Esophagus squamous epithelium (tissue), 5 donors: Measurements from ENCODE around the gene DDAH1. TPM values are rescaled to one million over a fixed set of nuclear protein-coding genes. Genes with fewer than 3 reads are reported as not detected.

Experiments
- DNase-seq: peaks from one replicate; lab custom pipeline; 2025; lab: John Stamatoyannopoulos, UW
- H3K27ac ChIP-seq, 4 donors: fragments of 200-600 bp; sonication (generic); one replicate each; pipeline ENCODE4 v1.5.1; 2016 to 2019; ENCODE audit warnings: mild to moderate bottlenecking in 1 of 4
- H3K27me3 ChIP-seq, 4 donors: fragments of 200-600 bp; sonication (generic); 1 replicate in 3 of 4; 2 replicates in 1 of 4; pipeline versions ENCODE4 v1.5.1 to v1.6.0; 2017 to 2021; ENCODE audit warnings: antibody characterized with exemption in 1 of 4
- H3K36me3 ChIP-seq, 3 donors: fragments of 200-600 bp; sonication (generic); one replicate each; pipeline ENCODE4 v1.5.1; 2016 to 2019
- H3K4me1 ChIP-seq, 3 donors: fragments of 200-600 bp; sonication (generic); one replicate each; pipeline ENCODE4 v1.5.1; 2017 to 2019
- H3K4me3 ChIP-seq, 4 donors: fragments of 200-600 bp; sonication (generic); 1 replicate in 3 of 4; 2 replicates in 1 of 4; pipeline ENCODE4 v1.5.1; 2016 to 2019; ENCODE audit warnings: mild to moderate bottlenecking in 2 of 4, moderate library complexity in 1 of 4
- H3K9me3 ChIP-seq, 3 donors: fragments of 200-600 bp; sonication (generic); one replicate each; pipeline ENCODE4 v1.5.1; 2016 to 2019
- CTCF ChIP-seq, 6 experiments: fragments of 450-650 bp in 4 of 6; fragments of 200-600 bp in 2 of 6; sonication (generic) in 2 of 6; IDR thresholded peaks; one replicate each; pipeline ENCODE4 v1.5.1; 2016 to 2019; ENCODE audit warnings: antibody characterized with exemption in 6 of 6, mild to moderate bottlenecking in 4 of 6, moderate library complexity in 4 of 6
- POLR2A ChIP-seq, 4 donors: fragments of 450-650 bp; IDR thresholded peaks; one replicate each; pipeline ENCODE4 v1.6.1; 2017; ENCODE audit warnings: antibody characterized with exemption in 4 of 4, mild to moderate bottlenecking in 4 of 4, moderate library complexity in 3 of 4
- WGBS, 2 donors: methylation state at CpG; one replicate each; pipeline ENCODE4 v1.1.5; 2018; 5-methylcytosine and 5-hydroxymethylcytosine counted together
- intact Hi-C: fragments of 100-400 bp; cut with DNase I; formaldehyde crosslinking; loops from one replicate; pipeline ENCODE4 v1.15.0; 2022
- total RNA-seq, 4 donors: library from RNA; depleted of rRNA; stranded (reverse); fragments of >200 nt; gene quantifications; one replicate each; pipeline ENCODE4 v1.1.0, GENCODE V29; 2016
- donor health status: DM: yes; HTN: yes; CAD: no.

The DDAH1 gene
- total RNA-seq, 4 donors from 2014 or later = 6.1 to 13.8 (median 11.5) TPM

- Histone ChIP-seq H3K27ac (peak overlapping the region in 2 of 4 donors; percentile 56 to 70), H3K36me3 (no peaks in the 10 kb centered on the region), H3K4me1 (peaks cover 3 to 64% (median 15%) of the 10 kb centered on the region in 3 donors), H3K4me3 (no peak overlapping the region), H3K27me3 (peaks cover 0 to 14% (median 0%) of the 10 kb centered on the region in 4 donors), H3K9me3 (no peaks in the 10 kb centered on the region)
- TF ChIP-seq CTCF (IDR thresholded peaks at IDR 0.05) (no peak), POLR2A (IDR thresholded peaks at IDR 0.05) (no peak)
- no peak for DNase-seq
- WGBS, 2 donors = 24 to 51% methylated on average over 5 of the region's 5 CpGs
- intact Hi-C loops = no loop called here
These were observed 3.6 kb downstream of the DDAH1 start for GRCh38 chr1:85461216-85461918.

DNA sequence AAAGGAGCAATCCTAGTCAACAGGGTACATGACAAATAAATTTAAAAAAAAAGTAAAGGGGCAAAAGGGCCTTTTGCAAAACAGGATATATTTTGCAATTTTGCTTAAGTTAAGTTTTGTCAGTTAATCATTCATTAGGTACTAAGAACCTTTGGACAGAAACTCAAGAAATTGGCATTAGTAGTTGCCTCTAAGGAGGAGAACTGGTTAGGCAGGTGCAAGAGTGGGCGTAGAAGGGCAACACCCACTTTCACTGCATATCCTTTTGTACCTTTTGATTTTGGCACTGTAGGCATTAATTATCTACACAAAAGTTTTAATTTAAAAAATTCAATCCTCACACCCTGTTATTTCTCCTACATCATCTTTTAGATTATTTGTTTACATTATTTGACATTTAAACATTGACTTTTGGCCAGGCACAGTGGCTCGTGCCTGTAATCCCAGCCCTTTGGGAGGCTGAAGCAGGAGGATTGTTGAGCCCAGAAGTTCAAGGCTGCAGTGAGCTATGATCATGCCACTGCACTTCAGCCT, 4.3 kb downstream of the DDAH1 start:
- Histone ChIP-seq H3K4me1 (peaks cover 3 to 61% (median 14%) of the 10 kb centered on the region in 3 donors), H3K27ac (peak overlapping the region in 3 of 4 donors; percentile 12 to 70 (median 56)), H3K4me3 (no peak overlapping the region), H3K9me3 (no peaks in the 10 kb centered on the region), H3K36me3 (no peaks in the 10 kb centered on the region), H3K27me3 (peaks cover 0 to 8% (median 0%) of the 10 kb centered on the region in 4 donors)
- no peak for DNase-seq
- intact Hi-C loops = no loop called here
- 23 to 52% methylated on average over 2 of the region's 2 CpGs for WGBS, 2 donors
- TF ChIP-seq POLR2A (IDR thresholded peaks at IDR 0.05) (no peak), CTCF (IDR thresholded peaks at IDR 0.05) (no peak)

- Histone ChIP-seq H3K36me3 (no peaks in the 10 kb centered on the region), H3K9me3 (no peaks in the 10 kb centered on the region), H3K4me3 (no peak overlapping the region), H3K27ac (peak overlapping the region in 2 of 4 donors; percentile 56 to 67), H3K27me3 (no peaks in the 10 kb centered on the region), H3K4me1 (peaks cover 3 to 48% (median 11%) of the 10 kb centered on the region in 3 donors)
- 5 to 18% methylated on average over 2 of the region's 2 CpGs for WGBS, 2 donors
- intact Hi-C loops = no loop called here
- no peak for TF ChIP-seq POLR2A (IDR thresholded peaks at IDR 0.05)
- TF ChIP-seq CTCF (IDR thresholded peaks at IDR 0.05) = no peak
- no peak for DNase-seq
These were observed 5.7 kb downstream of the DDAH1 start for GRCh38 chr1:85459290-85459689.

- intact Hi-C loops = no loop called here
- H3K27me3 ChIP-seq = no peaks in the 10 kb centered on the region
- TF ChIP-seq CTCF (IDR thresholded peaks at IDR 0.05) (no peak), POLR2A (IDR thresholded peaks at IDR 0.05) (no peak)
- 94 to 95% methylated on average over 4 of the region's 4 CpGs for WGBS, 2 donors
- no peak overlapping the region for H3K27ac ChIP-seq
- no peaks in the 10 kb centered on the region for H3K9me3 ChIP-seq
- H3K4me3 ChIP-seq = no peak overlapping the region
- no peak for DNase-seq
- H3K36me3 ChIP-seq = no peaks in the 10 kb centered on the region
- peaks cover 0 to 27% (median 4%) of the 10 kb centered on the region in 3 donors for H3K4me1 ChIP-seq
These were observed 10.7 kb downstream of the DDAH1 start for GRCh38 chr1:85454214-85454613.

DNA sequence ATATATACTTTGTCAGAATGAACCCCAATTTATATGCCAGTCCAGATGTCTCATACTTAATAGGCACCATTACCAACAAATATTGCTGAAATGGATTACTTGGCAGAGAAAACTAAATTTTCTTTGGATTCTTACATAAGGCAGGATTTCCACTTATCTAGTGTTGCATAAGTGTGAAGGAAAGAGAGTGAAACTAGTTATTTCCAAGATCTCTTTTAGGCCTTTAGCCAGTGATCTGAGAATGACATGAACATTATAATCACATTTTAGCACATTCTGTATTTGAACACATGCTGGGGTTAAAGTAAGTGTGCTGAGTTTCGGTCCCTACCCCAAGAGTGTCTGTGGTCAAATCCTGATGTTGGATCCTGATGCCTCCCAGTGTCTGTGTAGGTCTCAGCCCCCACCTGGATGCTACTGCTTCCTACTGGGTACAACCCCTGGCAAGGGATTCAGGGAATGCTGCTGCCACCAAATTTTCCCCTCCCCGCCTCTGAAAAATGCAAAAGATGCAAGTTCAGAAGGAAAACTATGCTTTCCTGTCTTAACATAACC, 11.2 kb downstream of the DDAH1 start:
- Histone ChIP-seq H3K9me3 (no peaks in the 10 kb centered on the region), H3K4me1 (peaks cover 0 to 22% (median 4%) of the 10 kb centered on the region in 3 donors), H3K4me3 (no peak overlapping the region), H3K36me3 (no peaks in the 10 kb centered on the region), H3K27ac (peak overlapping the region in 2 of 4 donors; percentile 11 to 36), H3K27me3 (no peaks in the 10 kb centered on the region)
- 96 to 100% methylated on average over 2 of the region's 2 CpGs for WGBS, 2 donors
- TF ChIP-seq POLR2A (IDR thresholded peaks at IDR 0.05) (no peak), CTCF (IDR thresholded peaks at IDR 0.05) (no peak)
- DNase-seq = no peak
- intact Hi-C loops = no loop called here
